Right renal cortex interstitium (tissue), 3 donors: ENCODE data around the gene MALRD1. TPM values are rescaled to one million over a fixed set of nuclear protein-coding genes. Genes with fewer than 3 reads are reported as not detected.
"Not testable (repeated sequence)": the region's sequence is repeated elsewhere in the genome, so short reads cannot be mapped to it uniquely, and the experiment has no call there.

Experiments
- DNase-seq, 3 donors: peaks; one replicate each; pipeline ENCODE4 v3.0.0-alpha.2; 2013; ENCODE audit warnings: low read depth in 3 of 3, low spot score in 2 of 3
- polyA plus RNA-seq, 3 donors: library from polyadenylated mRNA; unstranded; fragments of 120-200 nt; gene quantifications; one replicate each; pipeline ENCODE4 v1.2.1, GENCODE V29; 2013; ENCODE audit not compliant: insufficient read length in 3 of 3

MALRD1 gene
- polyA plus RNA-seq, 3 donors: 1.5 to 2.7 (median 2.4) TPM

DNA sequence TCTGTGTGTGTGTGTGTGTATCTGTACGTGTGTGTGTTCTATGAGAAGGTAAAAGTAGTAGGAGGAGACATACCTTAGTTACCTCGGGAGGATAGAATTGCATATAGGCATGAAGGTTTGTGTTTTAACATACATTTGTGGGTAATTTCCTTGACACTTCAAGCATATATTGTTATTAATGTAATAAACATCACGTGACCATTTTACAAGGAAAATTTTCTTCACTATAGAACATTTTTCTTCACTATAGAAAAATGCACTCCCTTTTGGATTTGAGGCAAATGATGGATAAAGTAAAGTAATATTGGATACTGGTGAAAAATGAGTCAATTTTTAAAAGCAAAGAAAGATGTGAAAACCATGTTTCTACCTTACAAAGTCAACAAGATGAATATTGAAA, 640.6 kb downstream of the MALRD1 start:
- no peak for DNase-seq

DNA sequence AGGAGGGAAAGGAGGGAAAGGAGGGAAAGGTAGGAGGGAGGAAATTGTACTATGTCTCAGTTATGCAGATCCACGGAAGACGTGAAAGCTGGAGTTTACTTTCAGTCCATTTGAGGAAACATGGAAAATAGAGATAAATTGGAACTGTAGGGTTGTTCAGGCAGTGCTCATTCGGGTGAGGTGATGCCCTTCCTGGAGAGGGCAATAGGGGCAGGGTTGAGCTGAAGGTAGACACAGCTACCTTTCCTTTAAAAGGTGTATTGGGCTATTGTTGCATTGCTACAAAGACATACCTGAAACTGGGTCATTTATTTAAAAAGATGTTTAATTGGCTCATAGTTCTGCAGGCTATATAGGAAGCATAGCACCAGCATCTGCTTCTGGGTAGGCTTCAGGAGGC, 650.7 kb downstream of the MALRD1 start:
- no peak for DNase-seq

DNA sequence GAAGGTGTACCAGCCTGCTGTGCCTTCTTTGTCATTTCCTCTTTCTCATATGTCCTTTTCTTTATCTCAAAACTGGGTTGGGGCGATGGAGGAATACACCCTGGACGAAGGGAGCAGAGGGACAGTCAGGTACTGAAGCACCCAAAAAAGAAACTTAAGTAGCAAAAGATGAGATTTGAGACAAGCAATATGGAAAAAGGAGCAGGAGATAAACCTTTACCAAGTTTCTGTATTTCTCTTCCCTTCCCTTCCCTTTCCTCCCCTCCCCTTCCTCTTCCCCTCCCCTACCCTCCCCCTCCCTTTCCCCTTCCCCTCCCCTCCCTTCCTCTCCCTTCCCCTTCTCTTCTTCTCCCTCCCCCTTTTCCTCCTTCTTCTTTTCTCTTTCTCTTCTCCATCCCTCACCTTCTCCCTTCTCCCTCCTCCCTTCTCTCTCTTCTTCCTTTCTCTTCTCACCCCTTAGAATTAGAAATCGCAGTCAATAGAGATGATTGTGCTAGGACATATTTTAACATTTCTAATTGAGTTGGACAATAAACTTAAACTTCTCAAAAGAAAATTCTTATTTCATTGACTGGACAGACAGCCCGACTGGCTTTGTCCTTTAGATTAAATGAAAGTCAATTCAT, 652.9 kb downstream of the MALRD1 start:
- no peak for DNase-seq

DNA sequence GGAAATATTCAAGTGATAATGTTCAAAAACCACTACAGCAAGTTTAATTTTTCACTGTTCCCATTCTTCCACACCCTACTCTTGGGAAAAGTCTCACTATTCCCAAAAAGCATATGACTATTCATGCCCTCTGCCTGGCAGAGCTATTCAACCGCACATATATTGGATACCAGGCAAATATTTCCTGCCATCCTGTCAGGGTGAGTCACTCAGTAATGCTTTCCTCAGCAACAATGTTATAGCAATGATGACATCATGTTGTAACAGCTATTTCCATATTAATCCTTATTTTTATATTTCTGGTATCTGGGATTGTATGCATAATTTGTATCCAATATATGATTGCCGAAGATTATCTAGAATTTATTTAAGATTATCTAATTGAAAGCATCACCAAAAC, 653.6 kb downstream of the MALRD1 start:
- DNase-seq: no peak

DNA sequence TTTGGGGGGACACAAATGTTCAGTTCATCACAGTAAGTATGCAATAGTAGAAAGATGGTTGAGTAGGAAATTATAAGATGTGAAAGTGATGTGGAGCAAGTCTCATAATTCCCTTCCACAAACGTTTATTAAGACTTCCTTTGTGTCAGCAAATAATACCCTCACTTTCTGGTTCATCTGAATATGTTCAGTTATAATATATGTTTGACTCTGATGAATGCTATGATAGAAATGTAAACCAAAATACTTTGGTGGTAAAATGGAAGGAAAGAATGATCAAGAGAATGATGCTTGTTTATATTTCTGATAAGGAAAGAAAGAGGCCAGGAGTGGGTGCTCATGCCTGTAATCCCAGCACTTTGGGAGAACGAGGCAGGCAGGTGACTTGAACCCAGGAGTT, 655.9 kb downstream of the MALRD1 start:
- no peak for DNase-seq

DNA sequence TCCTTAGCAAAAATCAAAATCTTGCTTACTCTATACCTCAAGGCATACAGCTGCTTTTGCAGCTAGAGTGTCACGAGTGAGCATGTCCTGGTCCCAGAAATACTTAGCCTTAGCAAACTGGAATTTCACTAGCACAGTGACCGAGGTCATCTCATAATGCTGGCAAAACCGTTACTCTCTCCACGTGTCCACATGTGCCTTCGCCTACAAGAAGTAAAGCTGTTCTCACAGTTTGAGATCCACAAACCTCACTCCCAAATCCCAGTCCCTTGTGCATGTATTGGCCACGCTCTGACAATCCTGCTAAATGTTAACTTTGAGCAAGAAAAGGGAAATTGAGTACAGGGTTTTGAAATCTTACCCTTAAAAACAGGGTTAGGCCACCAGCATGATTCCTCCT, 656.6 kb downstream of the MALRD1 start:
- DNase-seq: no peak

DNA sequence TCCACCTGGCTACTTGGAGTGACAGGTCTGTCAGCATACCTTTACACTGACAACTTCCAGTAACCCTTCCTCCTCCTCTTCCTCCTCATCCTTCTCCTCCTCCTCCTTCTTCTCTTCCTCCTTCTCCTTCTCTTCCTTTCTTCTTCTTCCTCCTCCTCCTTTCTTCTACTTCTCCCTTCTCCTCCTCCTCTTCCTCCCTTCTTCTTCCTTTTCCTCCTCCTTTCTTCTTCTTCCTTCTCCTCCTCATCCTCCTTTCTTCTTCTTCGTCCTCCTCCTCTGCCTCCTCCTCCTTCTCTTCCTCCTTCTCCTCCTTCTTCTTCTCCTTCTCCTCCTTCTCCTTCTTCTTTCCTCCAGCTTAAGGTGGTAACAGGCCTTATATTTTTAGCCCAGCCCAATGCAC, 658.3 kb downstream of the MALRD1 start:
- no peak for DNase-seq

DNA sequence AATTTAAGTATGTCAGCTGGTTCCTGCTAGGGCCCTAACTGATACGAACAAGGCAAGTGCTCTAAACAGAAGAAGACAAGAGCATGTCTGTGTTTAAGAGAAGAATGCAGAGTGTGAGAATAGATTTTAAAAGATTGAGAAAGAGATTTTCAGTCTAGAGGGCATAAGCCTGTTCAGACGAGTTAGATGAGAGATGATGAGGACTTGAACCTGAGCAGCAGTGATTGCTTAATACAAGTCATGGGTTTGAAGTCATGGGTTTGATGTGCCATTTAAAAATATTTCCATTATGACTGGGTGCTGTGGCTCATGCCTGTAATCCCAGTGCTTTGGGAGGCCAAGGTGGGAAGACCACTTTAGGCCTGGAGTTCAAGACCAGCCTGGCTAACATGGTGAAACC, 658.8 kb downstream of the MALRD1 start:
- DNase-seq: no peak

DNA sequence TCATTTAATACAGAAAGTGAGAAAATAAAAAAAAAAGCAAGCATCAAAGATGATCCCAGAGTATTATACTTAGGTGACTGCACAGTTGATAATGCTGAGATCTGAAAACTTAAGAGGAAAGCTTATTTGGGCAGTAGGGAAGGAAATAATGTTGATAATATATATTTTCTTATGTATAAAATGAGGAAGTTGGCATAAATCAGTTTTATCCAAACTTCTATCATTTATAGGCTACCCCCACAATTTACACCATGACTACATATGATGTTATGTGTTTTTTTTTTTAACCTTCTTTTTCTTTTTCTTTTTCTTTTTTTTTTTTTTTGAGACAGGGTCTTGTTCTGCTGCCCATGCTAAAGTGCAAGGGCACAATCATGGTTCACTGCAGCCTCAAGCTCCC, 659.4 kb downstream of the MALRD1 start:
- DNase-seq: no peak

DNA sequence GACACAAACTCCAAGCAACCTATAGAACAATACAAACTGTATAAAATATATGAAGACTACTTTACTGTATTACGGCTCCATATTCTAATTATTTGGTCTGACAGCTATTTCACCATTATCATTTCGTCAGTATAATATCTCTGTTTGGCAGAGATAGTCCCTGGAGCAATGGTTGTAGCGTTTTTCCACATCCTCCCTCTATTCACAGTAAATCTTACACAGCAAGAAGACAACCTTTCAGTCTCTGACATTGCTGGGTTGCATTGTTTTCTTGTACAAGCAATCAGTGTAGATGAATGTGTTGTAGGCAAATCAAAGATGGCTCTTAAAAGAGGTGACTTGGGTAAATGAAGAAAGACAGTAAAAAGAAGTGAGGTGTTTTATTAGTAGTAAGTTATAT, 662.0 kb downstream of the MALRD1 start:
- DNase-seq: no peak

DNA sequence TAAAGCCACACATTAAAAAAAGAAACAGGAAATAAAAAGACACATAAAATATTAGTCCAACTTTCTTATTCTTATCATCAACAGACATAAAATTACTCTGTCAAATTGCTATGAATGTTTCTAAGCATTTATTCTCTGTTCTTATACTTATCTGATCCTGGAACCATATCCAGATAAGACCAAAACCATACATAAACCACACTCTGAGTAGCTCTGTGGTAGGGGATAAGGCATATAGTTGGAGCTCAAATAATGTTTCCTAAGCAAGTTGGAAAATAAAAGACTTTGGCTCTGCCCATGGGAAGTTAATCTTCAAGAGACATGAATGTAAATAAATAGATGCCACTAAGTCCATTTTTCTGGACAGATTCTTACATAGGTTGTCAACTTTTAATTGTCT, 664.6 kb downstream of the MALRD1 start:
- no peak for DNase-seq

DNA sequence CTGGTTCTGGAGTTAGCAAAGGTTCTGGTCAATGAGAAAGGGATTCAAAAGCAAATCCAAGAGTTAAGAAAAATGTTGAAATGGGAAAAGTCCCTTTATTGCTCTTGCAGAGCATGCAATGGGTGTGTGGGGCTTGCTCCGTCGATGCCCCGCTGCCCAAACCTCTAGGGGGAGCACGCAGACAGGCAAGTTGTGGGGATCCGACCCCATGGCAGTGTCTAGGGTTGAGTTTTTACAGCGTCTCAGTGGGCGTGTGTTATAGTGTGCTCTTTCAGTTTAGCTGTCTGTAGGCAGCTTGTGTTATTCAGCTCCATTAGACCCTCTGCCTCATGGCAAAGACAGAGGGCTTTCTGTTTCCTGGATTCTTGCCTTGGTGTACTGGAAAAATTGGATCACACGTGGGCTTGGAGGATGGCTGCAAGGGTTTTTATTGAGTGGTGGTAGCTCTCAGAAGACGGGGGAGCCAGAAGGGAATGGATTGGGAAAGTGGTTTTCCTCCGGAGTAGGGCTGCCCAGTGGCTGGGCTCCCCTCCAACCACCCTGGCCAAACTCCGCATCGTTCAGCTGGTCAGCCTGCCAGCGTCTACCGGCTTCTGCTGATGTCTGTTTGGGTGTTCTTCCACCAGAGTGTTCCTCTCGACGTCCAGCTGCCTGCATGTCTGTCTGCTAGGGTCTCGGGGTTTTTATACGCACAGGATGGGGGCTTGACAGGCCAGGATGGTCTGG, 665.4 kb downstream of the MALRD1 start:
- DNase-seq: no peak

DNA sequence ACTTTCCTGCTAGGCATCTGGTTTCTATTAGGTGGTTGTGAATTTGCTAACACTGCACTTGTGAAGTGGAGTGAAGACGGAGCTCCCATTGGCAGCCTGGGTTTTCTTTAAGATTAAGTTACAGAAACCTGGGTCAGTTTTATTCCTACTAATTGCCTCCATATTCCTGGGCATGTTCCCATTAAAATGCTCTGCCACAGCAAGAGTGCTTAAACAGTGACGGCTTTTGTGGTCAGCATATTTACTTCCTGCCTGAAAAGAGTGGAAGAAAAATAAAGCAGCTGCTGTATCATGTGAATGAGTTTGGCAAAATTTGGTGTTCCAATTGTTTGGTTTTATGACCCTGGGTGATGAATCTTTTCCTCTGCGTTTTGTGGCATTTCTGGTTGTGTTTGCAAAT, 670.7 kb downstream of the MALRD1 start:
- peak in 1 of 3 donors; percentile 9 for DNase-seq

DNA sequence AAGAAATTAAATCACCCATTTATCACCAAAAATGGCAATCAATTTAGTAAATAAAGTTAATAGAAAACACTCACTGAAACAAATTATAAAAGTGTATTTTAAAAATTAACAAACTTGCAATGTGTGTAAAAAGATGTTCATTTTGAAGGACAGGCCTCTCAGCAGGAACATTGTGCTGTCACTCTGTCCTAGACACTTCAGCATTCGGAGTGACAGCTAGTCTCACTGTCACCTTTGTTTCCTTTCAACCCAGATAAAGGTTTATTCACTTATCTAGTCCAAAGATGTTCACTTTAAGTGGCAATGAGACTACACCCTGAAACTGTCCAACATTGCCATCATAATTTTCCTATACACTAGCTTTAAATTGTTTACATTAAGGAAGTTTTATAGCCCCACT, 675.7 kb downstream of the MALRD1 start:
- DNase-seq: no peak

DNA sequence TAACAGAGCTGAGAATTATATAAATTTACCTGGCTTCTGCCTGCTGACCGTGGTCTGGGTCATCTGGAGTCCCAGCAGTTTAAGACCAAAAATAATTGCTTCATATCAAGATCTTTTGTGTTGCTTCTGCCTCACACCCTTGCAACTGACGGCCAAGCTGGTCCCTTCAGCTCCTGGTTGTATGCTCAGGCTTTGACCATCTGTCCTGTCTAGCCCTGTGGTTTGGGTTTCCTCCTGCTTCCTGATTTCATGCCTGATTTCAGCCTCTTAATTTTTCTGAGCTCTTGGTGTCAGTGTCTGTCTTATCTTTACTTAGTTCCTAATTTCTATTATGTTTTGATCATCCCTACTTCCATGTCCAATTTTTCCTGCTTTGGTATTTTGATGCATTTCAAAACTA, 679.8 kb downstream of the MALRD1 start:
- no peak for DNase-seq

DNA sequence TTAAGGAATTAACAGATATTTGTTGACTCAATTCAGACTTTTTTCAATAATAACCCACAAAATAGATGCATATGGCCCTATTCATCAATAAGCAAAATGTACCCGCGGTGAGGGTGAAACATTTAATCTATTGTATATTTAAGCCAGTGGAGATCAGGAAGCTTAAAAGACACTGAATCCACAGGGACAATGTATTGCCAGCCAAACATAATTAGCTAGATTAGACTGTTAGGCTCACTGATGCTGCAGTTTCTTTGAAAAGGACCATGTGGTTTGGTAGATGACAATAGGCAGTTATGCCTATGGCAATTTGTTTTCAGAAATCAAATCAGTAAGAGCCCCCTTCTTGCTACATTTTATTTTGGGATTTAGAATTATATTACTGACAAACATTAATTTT, 680.4 kb downstream of the MALRD1 start:
- no peak for DNase-seq

DNA sequence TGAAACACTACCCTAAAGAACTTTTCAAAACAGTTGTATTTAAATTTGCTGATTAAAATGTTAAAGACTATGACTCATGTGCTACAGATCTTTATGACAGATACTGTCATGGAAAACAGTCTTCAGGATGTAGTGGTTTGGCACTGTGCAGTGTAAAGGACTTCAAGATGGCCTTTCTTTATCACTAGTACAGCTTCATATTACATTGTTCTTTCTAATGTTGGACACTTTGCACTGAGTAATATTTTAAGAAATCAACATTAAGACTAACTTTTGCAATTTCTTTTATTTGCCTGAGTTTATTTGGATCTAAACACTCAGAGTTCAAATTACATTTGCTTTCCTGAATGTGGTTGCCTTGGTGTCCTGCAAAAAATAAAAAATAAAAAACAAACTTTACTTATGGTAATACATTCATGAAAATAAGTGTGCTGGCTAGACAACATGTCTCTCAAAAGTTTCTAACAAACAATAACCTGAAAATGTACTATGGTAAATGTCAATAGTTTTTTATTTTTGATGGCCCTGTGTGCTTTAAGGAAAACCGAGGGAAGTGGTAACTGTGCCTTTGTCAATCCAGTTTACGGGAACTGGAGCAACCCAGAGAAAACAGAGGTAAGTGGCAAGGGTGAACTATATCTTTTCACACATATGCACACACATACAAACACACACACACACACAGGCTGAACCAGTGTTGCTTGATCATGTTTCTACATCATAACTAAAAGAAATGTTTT, 681.7 kb downstream of the MALRD1 start:
- DNase-seq: no peak

DNA sequence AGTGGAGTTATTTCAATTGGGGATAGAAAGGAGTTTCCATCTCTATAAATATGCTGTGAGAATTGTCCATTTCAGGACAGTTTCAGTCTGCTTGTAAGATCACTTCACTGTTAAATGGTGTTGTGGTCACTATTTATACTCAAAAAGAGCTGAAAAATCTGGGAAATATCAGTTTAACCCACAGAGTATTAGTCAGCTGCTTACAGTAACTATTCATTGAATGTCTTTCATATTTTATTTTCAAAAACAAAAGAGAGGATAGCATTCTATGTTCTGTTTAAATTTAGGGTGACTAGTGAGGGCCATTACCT, 682.3 kb downstream of the MALRD1 start:
- no peak for DNase-seq

DNA sequence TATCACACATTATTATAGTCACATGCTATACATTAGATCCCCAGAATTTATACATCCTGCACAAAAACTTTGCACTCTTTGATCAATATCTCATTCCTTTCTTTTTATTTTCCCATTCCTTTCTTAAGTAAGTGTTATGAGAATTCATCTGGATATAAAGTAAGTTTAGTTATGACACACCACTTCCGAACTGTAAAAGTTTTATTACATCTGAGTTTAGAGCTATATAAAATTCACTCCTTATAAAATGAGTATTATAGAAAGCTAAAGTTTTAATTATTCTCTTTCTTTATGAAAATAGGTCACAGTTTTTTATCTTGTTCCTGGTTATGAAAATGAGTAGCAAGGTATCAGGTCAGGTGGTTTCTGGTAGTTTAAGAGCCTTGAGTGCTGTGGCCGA, 683.0 kb downstream of the MALRD1 start:
- DNase-seq: no peak

DNA sequence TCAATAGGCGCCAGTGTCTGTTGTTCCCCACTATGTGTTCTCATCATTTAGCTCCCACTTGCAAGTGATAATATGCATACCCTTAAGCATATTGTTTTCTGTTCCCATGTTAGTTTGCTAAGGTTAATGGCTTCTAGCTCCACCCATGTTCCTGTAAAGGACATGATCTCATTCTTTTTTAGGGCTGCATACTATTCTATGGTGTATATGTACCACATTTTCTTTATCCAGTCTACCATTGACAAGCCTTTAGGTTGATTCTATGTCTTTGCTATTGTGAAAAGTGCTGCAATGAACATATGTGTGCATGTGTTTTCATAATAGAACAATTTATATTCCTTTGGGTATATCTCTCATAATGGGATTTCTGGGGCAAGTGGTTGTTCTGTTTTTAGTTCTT, 689.8 kb downstream of the MALRD1 start:
- DNase-seq: no peak

DNA sequence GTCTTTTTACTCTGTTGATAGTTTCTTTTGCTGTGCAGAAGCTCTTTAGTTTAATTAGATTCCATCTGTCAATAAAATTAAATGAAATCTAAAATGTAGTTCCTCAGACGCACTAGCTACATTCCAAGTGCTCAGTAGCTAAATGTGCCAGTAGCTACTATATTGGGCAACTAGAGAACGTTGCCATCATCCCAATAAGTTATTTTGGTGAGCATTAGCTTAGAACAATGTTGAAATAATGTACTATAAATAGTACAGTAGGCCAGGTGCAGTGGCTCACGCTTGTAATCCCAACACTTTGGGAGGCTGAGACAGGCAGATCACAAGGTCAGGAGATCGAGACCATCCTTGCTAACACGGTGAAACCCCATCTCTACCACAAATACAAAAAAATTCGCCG, 690.6 kb downstream of the MALRD1 start:
- not testable (repeated sequence) for DNase-seq

DNA sequence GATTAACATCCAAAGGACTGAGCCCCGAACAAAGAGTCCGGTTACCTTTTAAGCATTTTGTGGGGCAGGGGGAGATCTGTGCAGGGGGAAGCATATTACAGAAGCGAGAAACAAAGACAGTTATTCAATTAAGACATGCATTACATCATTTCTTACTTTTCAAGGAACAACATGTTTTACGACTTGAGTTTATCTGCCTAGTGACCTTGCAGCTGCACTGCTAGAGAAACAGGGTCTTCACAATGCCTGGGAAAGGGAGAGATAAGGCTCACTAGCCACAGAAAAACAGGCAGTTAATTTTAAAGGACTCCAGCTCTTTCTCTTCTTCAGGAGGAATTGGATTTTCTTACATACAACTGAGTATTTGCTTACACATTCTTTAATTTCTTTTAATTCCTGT, 693.5 kb downstream of the MALRD1 start:
- not testable (repeated sequence) for DNase-seq
